Right lobe of liver (tissue), 4 donors: Measurements from ENCODE around the gene CACNA1D.

Experiments
- CTCF ChIP-seq, 4 donors: fragments of 200-600 bp in 3 of 4; fragments of 450-650 bp in 1 of 4; IDR thresholded peaks; one replicate each; pipeline versions ENCODE4 v1.5.1 to v1.8.0; 2016 to 2022; ENCODE audit warnings: antibody characterized with exemption in 4 of 4, mild to moderate bottlenecking in 2 of 4
- POLR2A ChIP-seq: fragments of 450-650 bp; IDR thresholded peaks from one replicate; pipeline ENCODE4 v1.6.1; 2017; ENCODE audit warnings: antibody characterized with exemption, mild to moderate bottlenecking
- donor health status: DM: no; HTN: no; CAD: no.
- donor health status: DM: no; HTN: no; CAD: no.
- donor health status: DM: no; HTN: yes; CAD: no.

GRCh38 chr3:53457068-53457467, 37.3 kb upstream of the CACNA1D start:
- TF ChIP-seq CTCF (IDR thresholded peaks at IDR 0.05) (no peak), POLR2A (no peak)
